DMS 273 treated with DMSO at 0.1 percent for 48 hours (cell line): ENCODE results near the gene SLC2A6.

Experiments used
- DNase-seq: peaks from one replicate; lab custom pipeline; 2025; lab: John Stamatoyannopoulos, UW

SLC2A6 gene, protein sequence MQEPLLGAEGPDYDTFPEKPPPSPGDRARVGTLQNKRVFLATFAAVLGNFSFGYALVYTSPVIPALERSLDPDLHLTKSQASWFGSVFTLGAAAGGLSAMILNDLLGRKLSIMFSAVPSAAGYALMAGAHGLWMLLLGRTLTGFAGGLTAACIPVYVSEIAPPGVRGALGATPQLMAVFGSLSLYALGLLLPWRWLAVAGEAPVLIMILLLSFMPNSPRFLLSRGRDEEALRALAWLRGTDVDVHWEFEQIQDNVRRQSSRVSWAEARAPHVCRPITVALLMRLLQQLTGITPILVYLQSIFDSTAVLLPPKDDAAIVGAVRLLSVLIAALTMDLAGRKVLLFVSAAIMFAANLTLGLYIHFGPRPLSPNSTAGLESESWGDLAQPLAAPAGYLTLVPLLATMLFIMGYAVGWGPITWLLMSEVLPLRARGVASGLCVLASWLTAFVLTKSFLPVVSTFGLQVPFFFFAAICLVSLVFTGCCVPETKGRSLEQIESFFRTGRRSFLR

DNA sequence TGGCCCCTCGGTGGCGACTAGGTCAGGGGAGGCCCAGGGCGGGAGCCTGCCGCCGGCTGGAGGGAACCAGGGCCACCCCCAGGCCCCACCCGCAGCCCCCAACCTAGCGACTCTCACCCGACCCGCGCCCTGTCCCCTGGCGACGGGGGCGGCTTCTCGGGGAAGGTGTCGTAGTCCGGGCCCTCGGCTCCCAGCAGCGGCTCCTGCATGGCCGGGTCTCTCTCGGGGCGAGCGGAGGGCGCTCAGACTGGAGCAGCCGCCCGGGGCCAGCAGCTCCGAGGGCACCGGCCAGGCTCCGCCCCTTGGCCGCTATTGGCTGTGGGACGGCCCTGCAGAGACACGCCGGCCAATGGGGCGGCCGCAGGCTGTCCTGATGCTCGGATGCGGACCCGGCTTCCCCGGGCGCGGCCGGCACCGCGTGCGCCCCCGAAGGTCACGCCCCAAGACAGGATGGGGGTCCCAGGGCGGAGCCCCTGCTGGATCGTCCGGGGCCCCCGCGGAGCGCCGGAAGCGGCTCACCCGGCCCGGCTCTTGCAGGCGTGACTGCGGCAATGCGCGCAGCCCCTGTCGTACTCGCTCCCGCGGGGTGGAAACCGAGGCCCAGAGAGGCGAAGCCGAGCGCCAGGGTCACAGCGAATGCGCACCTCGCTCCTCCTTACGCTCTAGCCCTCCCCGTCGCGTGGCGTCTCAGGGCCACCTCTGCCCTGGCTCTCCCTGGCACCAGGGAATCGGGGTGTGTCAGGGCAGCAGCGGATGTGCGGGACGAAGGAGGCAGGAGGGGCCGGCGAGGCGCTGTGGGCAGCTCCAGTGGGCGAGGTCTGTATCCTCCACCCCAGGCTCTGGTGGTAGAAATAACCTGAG is at the start of gene SLC2A6:
Gene SLC2A6, minus strand, starts transcription at position 249 of the 861 bp plus-strand sequence. Its CDS starts 40 bp downstream, at position 209.
- DNase-seq = peak; percentile 54

DNA sequence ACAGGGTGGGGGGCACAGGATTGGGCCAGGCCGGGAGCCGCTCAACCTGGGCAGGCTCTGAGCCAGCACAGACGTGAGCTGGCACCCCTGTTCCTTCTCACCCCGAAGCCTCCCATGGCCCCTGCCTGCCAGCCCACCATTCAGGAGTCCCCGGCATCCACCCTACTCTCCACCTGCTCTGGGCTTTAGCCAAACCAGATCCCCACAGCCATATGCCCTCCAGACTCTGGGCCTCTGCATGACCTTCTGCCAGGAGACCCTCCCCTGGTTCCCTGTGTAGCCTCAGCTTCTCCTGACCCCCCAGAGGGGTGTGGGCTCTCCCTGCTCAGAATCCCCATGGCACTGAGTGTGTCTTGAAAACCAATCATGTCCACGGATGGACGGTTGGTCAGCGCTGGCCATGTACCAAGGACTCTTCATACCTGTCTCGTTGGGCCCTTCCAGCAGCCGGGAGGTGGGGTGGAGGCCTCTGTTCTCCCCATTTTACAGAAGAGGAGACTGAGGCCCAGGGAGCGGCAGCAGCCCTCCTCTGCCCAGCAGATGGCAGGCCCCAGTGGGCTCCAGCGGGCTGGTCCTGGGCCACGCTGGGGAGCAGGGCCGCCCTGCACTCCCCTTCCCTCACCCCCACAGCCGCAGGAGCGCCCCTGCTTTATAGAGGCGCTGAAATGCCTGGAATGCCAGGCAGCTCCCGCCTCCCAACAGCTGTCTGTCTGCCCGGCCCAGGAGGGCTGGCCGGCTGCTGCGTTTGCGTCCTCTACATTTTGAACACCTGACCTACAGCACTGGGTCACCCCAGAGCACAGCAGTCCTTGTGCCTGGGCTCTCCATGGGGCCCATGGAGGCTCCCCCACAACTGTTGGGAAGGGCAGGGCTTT is 49.3 kb upstream of the SLC2A6 start:
- no peak for DNase-seq

DNA sequence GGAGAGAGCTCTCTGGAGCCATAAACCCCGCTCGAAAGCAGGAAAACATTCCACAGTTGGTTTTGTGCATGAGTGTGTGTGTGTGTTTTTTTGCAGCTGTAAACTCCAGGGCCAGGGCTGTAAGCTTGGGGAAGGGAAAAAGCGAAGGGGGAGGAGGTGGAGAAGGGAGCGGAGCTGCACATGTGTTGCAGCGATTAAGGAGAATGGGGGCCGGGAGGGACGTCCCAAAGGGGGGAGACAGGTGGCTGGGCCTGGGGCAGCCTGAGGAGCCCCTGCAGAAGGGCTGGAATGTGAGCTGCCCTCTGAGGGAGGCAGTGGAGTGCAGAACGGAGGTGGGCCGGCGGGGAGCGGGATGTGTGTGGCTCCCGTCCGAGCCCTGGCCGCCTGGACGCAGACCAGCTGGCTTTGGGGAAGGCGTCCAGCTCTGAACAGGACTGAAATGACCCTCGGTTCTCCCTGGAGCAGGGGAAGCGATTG is 48.6 kb upstream of the SLC2A6 start:
- DNase-seq = no peak

DNA sequence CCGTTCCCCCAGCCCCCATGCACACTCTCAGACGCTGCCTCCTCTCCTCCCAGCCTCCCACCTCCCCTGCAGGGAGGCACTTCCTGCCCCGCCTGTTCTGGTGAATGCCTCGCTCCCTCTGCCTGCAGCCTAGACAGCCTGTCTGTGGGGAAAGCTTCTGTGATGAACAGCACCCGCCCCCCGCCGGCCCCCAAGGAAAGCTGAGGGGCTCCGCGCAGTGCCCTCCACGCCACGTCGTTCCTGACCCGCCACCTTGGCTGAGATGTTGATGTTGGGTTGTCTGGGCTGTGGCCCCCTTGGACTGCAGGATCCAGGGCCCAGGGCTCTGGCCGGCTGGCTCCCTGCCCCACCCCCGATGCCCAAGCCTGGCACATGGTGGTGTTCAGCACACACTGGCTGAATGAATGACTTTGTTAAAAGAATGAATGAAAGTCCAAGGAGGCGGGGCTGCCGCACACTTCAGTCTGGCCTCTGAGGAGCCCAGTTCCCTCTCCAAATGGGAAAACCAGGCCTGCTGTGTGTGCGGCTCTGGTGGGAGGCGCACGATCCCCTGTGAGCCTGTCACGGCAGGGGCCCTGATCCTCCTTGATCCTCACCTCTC is 47.9 kb upstream of the SLC2A6 start:
- no peak for DNase-seq

DNA sequence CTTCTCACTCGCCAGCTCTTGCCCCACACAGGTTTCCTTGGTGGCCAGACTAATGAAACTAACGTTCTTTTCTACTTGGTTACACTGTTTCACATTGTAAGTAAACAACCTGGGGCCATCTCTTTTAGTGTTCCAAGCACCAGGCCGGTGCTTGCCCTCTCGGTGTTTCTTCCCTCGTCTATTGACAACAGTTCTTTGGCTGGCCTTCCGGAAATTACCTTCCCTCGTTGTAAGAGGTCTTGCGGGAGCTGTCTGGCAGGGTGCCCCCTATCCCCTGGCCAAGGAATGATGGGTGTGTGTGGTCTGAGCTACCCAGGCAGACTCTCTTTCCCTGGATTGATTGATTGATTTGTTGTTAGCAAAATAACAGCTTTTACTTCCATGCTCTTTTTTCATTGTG is 46.8 kb upstream of the SLC2A6 start:
- no peak for DNase-seq

DNA sequence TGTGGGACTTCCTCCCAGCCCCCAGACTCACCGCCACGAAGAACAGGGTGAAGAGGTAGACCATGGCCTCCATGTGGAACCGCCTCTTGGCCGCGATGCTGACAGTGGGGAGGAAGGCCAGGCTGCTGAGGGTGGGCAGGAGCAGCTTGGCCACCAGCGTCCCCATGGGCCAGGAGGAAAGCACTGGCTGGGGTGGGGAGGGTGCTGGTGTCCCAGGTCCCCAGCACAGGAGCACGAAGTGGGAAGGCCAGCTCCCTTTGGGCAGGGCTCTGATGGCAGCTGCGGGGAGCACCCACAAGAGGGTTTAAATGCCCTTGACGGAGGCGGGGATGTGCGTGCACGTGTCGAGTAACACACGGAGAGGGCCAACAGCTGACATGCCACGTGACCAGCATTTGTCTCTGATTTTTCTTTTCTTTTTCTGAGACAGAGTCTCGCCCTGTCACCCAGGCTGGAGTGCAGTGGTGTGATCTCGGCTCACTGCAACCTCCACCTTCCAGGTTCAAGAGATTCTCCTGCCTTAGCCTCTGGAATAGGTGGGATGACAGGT is 45.9 kb upstream of the SLC2A6 start, which contains the start of gene MYMK:
Gene MYMK, minus strand, starts transcription at position 281 of the 550 bp plus-strand sequence. Its CDS starts 115 bp downstream, at position 166.
- no peak for DNase-seq

DNA sequence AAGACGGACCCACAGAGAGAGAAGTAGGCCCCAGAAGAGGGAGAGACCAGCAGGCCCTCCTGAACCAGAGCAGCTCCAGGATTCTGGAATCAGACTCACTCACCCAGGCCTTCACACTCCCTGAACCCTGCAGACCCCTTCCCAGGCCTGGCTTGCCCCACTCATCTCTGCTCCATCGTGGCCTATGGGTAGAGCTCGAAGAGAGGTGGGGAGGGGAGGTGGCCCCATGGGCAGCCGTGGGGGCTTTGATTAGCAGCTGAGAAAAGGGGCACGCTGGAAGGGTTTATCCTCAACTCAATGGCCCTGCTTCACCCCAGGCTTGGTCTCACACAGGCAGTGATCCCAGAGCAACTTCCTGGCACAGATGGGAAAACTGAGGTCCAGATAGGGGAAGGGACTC is 45.2 kb upstream of the SLC2A6 start:
- DNase-seq = no peak

DNA sequence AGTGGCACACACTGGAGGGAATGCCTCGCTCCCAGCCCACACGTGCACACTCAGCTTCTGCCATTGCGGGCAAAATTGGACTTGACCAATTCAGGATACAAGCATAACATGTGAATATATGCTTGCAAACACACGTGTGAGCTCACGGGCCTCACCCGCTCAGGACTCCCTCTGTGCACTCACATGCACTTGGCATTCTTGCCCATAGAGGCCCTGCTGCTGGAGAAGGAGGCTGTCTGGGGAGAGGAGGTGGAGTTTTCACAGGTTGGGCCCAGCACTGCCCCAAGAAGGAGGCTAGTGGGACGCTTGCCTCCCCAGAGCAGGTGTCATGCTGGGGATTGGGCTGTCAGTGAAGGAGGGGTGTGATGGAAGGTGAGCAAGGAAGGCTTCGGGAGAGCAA is 44.2 kb upstream of the SLC2A6 start:
- DNase-seq = no peak

DNA sequence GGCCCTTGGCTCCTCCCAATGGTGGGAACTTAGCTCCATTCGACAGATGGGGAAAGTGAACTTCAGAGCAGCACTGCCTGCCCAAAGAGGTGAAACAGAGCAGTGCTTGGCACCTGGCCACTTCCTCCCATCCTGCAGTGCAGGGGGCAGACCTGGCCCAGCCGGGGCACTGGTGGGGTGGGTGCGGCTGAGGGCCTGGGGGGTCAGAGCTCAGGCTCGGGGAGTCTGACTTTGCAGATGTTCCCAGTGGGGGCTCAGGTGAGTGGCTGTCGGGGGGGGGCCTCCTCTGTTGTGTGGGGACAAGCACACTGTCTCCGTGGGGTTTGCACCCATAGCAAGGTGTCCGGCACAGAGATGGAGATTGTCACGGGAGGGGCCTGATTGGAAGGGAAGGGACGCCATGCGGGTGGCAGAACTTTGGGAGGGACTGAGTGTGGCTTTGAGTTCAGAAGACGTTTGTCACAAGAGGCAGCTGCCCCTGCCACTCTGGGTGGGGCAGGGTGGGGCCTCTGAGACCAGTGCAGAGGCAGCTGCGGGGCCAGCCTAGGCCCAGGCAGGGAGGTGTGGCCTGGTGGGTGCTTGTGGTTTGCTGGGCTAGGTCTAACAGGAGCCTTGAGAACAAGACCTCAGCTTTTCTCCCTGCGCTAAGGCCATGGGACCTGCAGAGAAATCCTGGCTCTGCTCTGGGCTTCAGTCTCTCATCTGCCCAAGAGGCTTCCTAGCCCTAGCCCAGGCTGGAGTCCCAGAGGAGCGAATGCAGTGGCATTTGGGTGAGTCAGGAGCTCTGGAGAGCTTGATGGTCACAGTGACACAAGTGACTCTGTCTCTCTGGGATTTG is 43.4 kb upstream of the SLC2A6 start:
- DNase-seq = no peak

DNA sequence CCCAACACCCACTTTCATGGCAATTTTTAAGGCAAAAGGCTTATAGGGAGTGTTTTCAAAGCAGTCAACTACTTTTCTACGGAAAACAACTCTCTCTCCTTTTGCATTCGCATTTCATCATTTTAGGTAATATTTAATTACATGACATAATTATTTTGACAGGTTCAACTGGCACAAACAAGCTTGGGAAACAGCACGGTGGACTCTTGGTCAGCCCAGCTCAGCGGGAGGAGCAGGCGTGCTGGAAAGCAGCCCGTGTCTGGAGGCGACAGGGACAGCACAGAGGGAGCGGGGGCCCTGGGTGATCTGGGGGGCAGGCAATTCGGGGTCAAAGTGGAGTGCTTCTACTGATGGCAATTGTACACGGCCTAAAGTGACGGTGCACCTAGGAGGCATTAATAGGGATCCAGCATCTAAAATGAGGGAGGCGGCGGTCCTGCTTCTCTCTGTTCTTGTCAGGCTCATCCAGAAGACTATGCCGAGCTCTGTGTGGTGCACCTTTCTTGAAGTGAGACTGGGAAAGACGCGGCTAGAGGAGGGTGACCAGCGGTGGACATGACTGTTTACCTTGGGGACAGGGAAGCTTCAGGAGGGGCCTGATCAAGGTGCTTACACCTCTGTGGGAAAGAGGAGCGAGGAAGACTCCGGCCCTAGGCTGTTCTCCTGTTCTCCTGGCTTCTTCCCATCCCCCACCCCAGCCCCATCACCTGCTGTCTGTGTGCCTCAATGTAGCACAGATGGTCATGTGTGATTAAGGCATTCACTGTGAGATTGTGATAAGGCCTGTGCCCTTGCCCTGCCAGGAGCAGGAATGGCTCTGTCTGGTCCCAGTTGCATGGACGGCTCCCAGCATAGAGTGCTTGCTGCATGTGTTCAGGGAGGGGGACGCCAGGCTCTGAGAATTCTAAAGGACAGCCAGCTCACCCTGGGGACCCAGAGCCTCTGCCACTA is 42.5 kb upstream of the SLC2A6 start:
- no peak for DNase-seq

DNA sequence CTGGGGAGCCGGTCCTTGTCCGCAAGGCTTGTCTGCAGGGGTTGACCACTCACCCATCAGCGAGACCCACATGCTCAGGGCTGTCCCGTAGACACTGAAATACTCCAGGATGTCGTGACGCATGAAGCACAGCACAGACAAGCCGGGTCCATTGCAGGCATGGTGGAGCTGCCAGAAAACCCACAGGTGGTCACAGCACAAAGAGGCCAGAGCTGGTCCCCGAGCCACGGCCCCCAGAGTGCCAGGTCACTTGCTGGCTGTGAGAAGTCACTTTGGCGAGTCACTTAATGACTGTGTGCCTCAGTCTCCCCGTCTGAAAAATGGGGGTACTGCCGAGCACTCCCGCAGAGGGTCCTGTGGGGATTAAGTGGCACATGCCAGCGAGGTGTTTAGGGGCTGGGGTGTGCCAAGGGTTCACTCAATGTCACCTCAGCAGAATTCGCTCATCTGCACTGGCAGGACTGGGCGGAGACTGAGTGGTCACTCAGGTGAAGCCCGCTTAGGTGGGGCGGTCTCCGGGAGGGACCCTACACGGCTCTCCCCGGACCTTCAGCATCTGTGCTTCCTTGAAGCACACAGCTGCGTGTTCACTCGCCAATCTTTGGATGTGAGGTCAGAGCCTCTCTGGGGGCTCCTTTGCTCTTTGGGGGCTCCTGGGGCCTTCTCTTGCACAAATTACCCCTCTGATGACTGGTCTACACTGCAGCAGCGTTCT is 41.4 kb upstream of the SLC2A6 start:
- DNase-seq = no peak

DNA sequence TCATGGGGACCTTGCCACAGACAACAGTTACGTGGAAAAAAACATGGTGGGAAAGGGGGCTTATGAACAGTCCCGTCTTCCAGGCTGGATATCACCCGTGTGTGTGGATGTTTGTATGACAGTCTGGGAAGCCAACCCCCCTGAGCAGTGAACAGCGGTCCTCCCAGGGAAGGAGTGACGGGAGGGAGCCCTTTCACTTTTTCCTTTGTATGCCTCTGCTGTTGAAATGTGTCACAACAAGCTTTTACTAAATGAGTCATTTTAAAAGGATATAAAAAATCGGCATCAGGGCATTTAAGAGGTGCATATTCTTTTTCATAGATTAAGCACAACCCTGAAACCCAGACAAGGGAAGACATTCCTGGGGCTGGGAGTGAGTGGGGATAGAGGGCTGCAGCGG is 40.8 kb upstream of the SLC2A6 start:
- no peak for DNase-seq

DNA sequence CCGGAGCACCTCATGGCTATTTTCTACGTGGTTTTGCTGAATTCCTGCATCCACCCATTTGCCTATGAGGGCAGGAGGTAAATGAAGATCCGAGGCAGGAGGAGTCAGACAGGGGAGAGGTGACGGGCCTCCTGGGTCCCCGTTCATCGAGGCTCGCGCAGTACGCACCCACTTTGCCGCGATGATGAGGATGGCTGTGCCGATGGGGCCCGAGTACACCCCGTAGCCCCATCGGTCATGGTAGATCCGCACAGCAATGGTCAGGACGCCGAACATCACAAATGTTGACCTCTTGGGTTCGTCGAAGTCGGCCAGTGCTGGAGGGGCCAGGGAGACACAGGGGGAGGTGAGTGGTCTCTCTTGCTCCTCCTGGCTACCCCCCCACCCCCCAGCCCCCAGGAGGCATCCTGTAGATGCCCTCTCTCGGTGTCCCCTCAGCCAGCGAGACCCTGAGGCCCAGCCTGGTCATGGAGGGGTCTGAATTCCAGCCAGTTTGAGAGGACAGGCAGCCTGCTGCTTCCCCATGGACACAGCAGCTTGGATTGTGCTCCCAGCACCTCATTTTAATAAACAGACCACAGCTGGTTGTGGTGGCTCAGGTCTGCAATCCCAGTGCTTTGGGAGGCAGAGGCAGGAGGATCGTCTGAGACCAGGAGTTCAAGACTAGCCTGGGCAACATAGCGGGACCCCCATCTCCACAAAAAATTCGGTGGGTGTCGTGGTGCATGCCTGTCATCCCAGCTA is 40.0 kb upstream of the SLC2A6 start:
- DNase-seq = no peak

DNA sequence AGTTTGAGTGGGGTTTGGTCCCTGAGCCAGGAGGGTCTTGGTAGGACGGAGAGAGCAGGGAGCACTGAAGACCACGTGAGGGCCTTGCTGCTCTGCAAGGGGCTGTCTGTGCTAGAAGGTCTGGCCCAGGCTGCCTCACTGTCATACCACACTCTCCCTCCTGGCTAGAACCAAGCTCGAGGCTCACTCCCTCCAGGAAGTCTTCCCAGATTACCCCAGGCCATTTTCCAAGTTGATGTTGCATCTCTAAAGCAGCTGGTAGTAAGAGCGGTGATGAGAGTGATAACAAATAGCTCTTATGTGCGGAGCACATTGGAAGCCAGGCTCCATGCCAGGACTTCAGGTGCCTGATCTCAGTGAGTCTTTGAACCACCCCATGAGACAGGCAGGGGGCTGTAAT is 39.3 kb upstream of the SLC2A6 start:
- no peak for DNase-seq

DNA sequence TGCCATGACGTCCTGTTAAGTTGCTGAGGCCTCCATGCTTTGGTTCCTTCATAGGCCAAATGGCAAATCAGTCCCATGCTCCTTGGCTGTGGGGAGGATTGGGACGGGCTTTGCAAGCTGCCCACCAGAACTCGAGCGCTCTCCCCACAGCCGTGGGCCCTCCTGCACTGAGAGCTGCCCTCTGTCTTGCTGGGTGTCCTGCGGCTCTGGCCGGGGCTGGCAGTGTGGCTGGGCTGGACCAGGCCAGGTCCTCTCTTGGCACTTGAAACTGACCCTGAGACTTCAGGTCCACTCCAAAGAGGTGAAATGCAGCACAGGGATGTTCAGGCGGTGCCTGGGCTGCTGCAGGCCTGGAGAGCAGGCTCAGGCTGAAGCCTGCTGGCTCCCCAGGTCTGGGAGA is 38.8 kb upstream of the SLC2A6 start:
- no peak for DNase-seq

DNA sequence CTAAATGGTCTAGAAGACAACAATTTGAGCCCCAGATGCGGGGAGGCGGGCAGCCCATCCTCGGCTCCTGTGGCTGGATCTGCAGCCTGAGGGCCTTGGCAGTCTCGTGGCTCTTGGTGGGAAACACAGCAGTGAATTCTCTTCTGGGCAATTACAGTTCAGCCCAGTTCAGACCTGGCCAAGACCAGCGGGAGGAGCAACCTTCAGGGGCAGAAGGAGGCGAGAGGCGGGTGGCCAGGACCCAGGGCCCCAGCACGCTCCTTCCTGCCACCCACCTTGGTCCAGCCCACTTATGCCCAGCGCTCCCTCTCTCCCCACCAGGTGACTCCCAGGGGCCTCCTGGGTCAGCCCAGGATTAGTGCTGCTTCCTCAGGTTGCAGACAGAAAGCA is 38.1 kb upstream of the SLC2A6 start:
- no peak for DNase-seq

DNA sequence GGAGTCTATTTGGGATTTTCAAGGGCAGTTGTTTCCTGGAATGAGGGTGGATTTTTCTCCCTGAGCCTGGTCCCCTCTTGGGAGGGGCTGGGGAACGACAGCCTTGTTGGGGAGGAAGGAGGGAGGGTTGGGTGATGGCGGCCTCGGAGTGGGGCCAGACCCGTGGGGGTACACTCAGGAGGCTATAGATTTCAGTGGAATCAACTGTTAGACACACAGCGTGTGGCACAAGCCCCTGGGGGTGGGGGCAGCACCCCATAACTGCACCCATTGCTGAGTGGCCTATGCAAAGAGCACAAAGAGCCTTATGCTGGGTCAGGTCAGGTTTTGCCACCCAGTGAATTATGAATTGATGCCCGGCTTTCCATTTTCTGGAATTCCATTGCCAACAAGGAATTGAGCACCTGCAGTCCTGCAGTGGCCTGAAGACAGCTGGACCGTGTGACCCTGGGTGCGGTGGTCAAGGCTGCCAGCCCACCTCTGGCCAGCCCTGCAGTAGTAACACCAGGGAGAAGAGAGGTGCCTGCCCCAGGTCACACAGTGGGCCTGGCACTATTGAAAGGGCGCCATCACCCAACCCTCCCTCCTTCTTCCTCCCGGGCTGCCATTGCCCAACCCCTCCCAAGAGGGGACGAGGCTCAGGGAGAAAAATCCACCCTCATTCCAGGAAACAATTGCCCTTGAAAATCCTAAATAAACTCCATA is 37.5 kb upstream of the SLC2A6 start:
- no peak for DNase-seq
